Measurements from ENCODE around the gene STRN4. TPM values are rescaled to one million over a fixed set of nuclear protein-coding genes. Genes with fewer than 3 reads are reported as not detected.
A peak's percentile ranks its signal among the peaks of the same experiment; 100 is the strongest.

The STRN4 gene
- total and polyA plus RNA-seq, 9 of the 15 experiments (the other 6 are each of a cell fraction or from before 2014, with no cell fraction given) = 0.62 to 83.7 (median 36.9) TPM

GRCh38 chr19:46745521-46746280 lies 549 bp downstream of the STRN4 start, which contains the start of gene FKRP (continued):
- peak; percentile 78 for TF ChIP-seq ARID4B (CRISPR knock-in tag; IDR thresholded peaks at IDR 0.05)
- no peak for TF ChIP-seq TAF7 (tag; IDR thresholded peaks at IDR 0.05)
- no peak for TF ChIP-seq RREB1 (CRISPR knock-in tag; IDR thresholded peaks at IDR 0.05)
- peak; percentile 83 for TF ChIP-seq POLR2G (IDR thresholded peaks at IDR 0.05; ENCODE audit: low read depth, low read length)
- TF ChIP-seq, protein P1, sequence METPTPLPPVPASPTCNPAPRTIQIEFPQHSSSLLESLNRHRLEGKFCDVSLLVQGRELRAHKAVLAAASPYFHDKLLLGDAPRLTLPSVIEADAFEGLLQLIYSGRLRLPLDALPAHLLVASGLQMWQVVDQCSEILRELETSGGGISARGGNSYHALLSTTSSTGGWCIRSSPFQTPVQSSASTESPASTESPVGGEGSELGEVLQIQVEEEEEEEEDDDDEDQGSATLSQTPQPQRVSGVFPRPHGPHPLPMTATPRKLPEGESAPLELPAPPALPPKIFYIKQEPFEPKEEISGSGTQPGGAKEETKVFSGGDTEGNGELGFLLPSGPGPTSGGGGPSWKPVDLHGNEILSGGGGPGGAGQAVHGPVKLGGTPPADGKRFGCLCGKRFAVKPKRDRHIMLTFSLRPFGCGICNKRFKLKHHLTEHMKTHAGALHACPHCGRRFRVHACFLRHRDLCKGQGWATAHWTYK (CRISPR knock-in tag; IDR thresholded peaks at IDR 0.05) = 0 out of 2 replicates have a peak, but pooled peaks have one; percentile 22
- TF ChIP-seq DACH1 (IDR thresholded peaks at IDR 0.05; ENCODE audit: partially characterized antibody) = peak; percentile 24
- TF ChIP-seq ZNF766 (CRISPR knock-in tag; conservative IDR thresholded peaks at IDR 0.05) = peak; percentile 60; the same call in 1 of the 2 replicates
- TF ChIP-seq ZBTB8A (IDR thresholded peaks at IDR 0.05; ENCODE audit: partially characterized antibody) = no peak
- peak; percentile 85 for TF ChIP-seq ZFX (CRISPR knock-in tag; IDR thresholded peaks at IDR 0.05)
- peak; percentile 90 for TF ChIP-seq TAF1 (IDR thresholded peaks at IDR 0.05; ENCODE audit: control insufficient read depth, extremely low read depth, insufficient read depth, low read length, severe bottlenecking)
- 0 out of 2 replicates have a peak, but pooled peaks have one; percentile 21 for TF ChIP-seq ZNF583 (CRISPR knock-in tag; IDR thresholded peaks at IDR 0.05)
- TF ChIP-seq TAL1 (IDR thresholded peaks at IDR 0.05) = no peak
- TF ChIP-seq SIN3A (IDR thresholded peaks at IDR 0.05; ENCODE audit: borderline replicate concordance in 2 of 2, control insufficient read depth in 1 of 2, low read depth in 2 of 2, low read length in 2 of 2) = peak in 1 of 2 experiments; percentile 70; a peak in 2 of 4 replicates
- peak; percentile 63 for TF ChIP-seq TBP (optimal IDR thresholded peaks at IDR 0.05; ENCODE audit: low read depth, low read length)
- no peak for TF ChIP-seq NEUROD1 (IDR thresholded peaks at IDR 0.05; ENCODE audit: borderline replicate concordance, low read depth, low read length, partially characterized antibody)
